Measurements from ENCODE around the gene CHTF18. TPM values are rescaled to one million over a fixed set of nuclear protein-coding genes. Genes with fewer than 3 reads are reported as not detected.

Gene CHTF18
- total and polyA plus RNA-seq, 2 of the 4 experiments (the other 2 are of a cell fraction): 3.2 to 21.4 TPM

- Histone ChIP-seq H3K9me1 (ENCODE audit: insufficient read depth, low read length) (no peaks in the 10 kb centered on the region), H2AFZ (replicated peaks; ENCODE audit: low read length, poor library complexity) (peak overlapping the region; percentile 68), H3K56ac (ENCODE audit: extremely low read depth, insufficient read depth, low read length) (no peak overlapping the region), H4K20me1 (ENCODE audit: insufficient read depth, low read length) (no peaks in the 10 kb centered on the region), H3K36me3 (ENCODE audit: control insufficient read depth, insufficient read depth, low read length) (no peaks in the 10 kb centered on the region), H4K5ac (ENCODE audit: low read depth, low read length) (no peak overlapping the region), H3K9me3 (ENCODE audit: control insufficient read depth, insufficient read depth, low read length) (no peaks in the 10 kb centered on the region), H2BK5ac (ENCODE audit: low read depth, low read length, poor library complexity, severe bottlenecking) (no peak overlapping the region), H3K9ac (ENCODE audit: low read depth, low read length) (no peak overlapping the region), H2BK15ac (ENCODE audit: low read depth, low read length) (no peak overlapping the region), H4K91ac (ENCODE audit: insufficient read depth, low read depth, low read length) (no peak overlapping the region), H2AK5ac (ENCODE audit: low read depth, low read length) (no peak overlapping the region), H3K14ac (replicated peaks; ENCODE audit: low read depth, low read length) (no peak overlapping the region), H2BK120ac (ENCODE audit: low read depth, low read length) (no peak overlapping the region), H3K79me1 (ENCODE audit: low read depth in 1 of 2, low read length in 2 of 2) (no peaks in the 10 kb centered on the region), H4K8ac (ENCODE audit: low read depth in 2 of 2, low read length in 2 of 2) (no peak overlapping the region), H3K4me1 (ENCODE audit: control insufficient read depth, insufficient read depth, low read length) (no peaks in the 10 kb centered on the region), H2BK20ac (ENCODE audit: low read depth, low read length) (no peak overlapping the region), H3K18ac (ENCODE audit: low read depth, low read length) (no peak overlapping the region), H3K4me3 (ENCODE audit: insufficient read depth, low read depth, low read length) (no peak overlapping the region), H3K4ac (ENCODE audit: low read depth, low read length) (no peak overlapping the region), H3K27ac (ENCODE audit: insufficient read depth, low read length) (no peak overlapping the region), H3K27me3 (ENCODE audit: control insufficient read depth, insufficient read depth, low read length) (peaks cover 9% of the 10 kb centered on the region; the same call in 1 of the 2 replicates), H2AK9ac (replicated peaks; ENCODE audit: low read depth, low read length, poor library complexity) (no peak overlapping the region), H3K4me2 (ENCODE audit: low read depth, low read length) (no peak overlapping the region), H3K23ac (ENCODE audit: low read depth, low read length) (no peak overlapping the region)
- TF ChIP-seq ELK1 (IDR thresholded peaks at IDR 0.05; ENCODE audit: borderline replicate concordance, low read depth, low read length) (no peak), CEBPB (IDR thresholded peaks at IDR 0.05; ENCODE audit: low read depth, low read length) (no peak), MAZ (IDR thresholded peaks at IDR 0.05; ENCODE audit: borderline replicate concordance, low read depth, low read length) (no peak), RAD21 (IDR thresholded peaks at IDR 0.05; ENCODE audit: low read length) (no peak), BHLHE40 (IDR thresholded peaks at IDR 0.05; ENCODE audit: low read depth, low read length) (no peak), MXI1 (IDR thresholded peaks at IDR 0.05; ENCODE audit: borderline replicate concordance, low read depth, low read length) (no peak), RFX5 (IDR thresholded peaks at IDR 0.05; ENCODE audit: low read depth, low read length) (no peak), CTCF (conservative IDR thresholded peaks at IDR 0.05; ENCODE audit: low read depth, low read length) (no peak), POLR2A (IDR thresholded peaks at IDR 0.05; ENCODE audit: low read depth, low read length) (no peak), SMC3 (IDR thresholded peaks at IDR 0.05; ENCODE audit: low read depth, low read length) (no peak), NFE2L2 (IDR thresholded peaks at IDR 0.05; ENCODE audit: low read depth, low read length) (no peak), CHD1 (IDR thresholded peaks at IDR 0.05; ENCODE audit: low read depth, low read length) (no peak), FOS (IDR thresholded peaks at IDR 0.05; ENCODE audit: low read depth, low read length) (no peak), RCOR1 (IDR thresholded peaks at IDR 0.05; ENCODE audit: insufficient replicate concordance, low read length) (no peak), MAFK (IDR thresholded peaks at IDR 0.05; ENCODE audit: low read depth, low read length) (no peak)
- TF ChIP-seq, protein P1, sequence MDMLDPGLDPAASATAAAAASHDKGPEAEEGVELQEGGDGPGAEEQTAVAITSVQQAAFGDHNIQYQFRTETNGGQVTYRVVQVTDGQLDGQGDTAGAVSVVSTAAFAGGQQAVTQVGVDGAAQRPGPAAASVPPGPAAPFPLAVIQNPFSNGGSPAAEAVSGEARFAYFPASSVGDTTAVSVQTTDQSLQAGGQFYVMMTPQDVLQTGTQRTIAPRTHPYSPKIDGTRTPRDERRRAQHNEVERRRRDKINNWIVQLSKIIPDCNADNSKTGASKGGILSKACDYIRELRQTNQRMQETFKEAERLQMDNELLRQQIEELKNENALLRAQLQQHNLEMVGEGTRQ (IDR thresholded peaks at IDR 0.05; ENCODE audit: low read depth, low read length): no peak
- intact Hi-C loops (cut with micrococcal nuclease): no loop called here
- WGBS, 2 experiments (ENCODE audit: extremely low coverage in 2 of 2, insufficient read length in 1 of 2): 55% methylated on average over 3 of the region's 16 CpGs; no CpG with 5 or more reads in 1 of the 2 experiments
- ATAC-seq (ENCODE audit: low read depth) (peak; percentile 51), DNase-seq (peak; percentile 19)
- ChIA-PET POLR2A (ENCODE audit: unreplicated experiment) (no interaction called here), CTCF (no interaction called here)
- in situ Hi-C loops (cut with MboI; ENCODE audit: low sequenced_read_pairs): no loop called here
- no TSS peak for BruUV-seq (replicated peaks)
- dilution Hi-C loops (cut with HindIII; ENCODE audit: low sequenced_read_pairs, unreplicated experiment): no loop called here
These were observed 10.6 kb upstream of the CHTF18 start for GRCh38 chr16:777826-778225.
